HPDE6-E6E7 (cell line): ENCODE data around the gene FAM53B.

Source experiments
- DNase-seq: peaks from one replicate; pipeline ENCODE4 v3.0.0; 2011; ENCODE audit warnings: missing footprints; ENCODE audit errors: extremely low spot score

Gene FAM53B

DNA sequence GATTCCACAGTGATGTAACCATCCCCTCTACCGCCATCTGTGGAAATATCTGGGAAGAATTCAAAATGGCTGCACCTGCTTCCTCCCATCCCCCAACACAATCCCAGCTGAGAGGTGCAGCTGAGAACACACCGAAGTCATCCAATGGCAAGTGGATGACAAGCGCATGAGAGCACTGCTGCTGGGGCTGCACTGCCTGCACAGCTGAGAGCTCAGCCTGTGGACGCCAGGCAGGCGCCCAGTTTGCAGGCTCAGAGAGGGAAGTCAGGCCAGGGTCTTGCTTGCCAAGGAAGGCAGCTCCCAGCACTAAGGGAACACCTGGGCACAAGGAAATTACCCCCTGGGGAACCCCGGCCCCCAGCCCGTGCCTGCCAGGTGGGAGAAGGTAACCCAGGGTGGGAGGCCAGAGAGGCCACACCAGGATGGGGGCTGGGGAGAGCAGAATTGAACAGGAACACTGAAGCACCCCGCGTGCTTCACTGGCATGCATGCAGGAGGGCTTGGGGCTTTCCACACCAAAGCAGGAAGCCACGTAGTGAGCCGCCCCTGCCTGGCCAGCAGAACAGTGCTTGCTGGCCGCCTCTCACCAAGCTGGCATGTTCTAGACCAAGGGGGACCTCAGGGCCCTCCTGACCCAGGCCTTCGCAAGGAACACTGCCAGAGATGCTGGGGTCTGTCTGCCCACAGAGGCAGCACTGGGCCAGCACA is 46.2 kb downstream of the FAM53B start:
- DNase-seq, result no peak

DNA sequence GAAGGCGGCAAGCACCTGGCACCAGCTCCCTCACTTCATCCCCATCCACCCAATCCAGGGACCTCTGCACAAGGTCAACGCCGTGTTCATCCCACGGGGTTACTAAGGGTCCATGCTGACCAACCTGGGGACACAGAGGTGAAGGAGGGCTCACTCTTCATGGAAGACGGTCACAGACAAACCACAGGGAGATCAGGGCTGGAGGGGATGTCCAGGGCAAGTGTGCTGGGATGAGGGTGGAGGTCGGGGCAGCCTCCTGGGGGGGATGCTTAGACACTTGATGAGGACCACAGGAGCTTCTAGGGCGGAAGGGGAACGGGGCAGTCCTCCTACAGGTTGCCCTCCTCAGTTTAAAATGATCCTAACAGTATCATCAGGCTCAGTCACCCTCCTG is 46.7 kb downstream of the FAM53B start:
- no peak for DNase-seq

DNA sequence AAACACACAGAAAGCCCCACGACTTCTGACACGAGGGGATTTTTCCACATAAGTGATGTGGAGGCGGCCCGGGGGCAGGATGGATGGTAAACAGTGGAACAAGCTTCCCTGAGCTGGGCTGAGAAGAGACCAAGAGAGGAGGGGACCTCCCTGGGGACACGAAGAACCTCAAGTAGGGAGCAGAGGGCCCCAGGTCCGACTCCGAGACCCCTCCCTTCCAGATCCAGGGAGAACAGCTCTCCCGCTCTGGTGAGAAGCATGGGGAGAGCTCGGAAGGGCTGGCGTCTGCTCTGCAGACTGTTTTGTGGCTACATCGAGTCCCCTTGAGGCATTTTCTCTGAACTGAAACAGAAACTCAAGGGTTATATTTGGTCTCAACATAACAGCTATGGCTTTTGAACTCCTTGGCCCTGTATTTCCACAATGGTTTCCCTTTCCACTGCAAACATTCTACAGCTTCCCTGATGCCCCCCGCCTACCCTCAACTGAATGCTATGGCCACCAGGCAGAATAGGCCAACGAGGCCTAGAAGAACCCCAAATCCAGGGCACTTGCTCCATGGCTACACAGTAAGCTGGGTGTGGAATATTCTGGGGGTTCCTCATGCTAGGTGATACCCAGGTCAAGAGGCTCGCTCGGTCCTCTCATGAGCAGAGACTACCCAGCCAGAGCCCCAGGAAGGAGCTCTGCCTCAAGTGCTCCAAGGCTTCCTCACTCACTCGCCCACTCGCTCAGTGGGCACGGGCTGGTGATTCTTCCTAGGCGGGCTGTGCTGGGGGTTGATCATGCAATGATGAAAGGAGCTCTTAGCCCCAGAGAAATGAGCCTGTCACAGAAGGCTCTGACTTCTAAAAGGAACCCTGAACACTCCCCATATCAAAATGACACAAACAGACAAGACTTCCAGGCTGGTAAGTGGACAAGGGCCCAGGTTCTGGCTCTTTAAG is 47.5 kb downstream of the FAM53B start:
- DNase-seq, result no peak

DNA sequence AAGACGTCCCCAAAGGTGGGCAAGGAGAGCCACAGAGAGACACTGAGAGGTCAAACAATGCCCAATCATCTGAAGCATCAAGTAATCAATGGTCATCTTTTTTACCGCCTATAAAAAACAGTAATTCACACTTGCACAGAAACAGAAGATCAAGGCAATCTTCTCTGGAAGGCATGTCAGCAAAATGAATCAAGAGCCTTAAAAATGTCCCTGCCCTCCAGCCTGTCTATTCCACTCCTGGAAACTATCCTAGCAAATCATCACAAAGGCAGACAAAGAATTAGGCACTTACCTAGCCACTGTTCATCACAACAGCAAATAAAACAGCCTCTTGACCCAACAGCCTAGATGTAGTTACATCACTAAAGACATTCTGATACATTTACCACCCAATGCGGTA is 48.9 kb downstream of the FAM53B start:
- DNase-seq, result no peak

DNA sequence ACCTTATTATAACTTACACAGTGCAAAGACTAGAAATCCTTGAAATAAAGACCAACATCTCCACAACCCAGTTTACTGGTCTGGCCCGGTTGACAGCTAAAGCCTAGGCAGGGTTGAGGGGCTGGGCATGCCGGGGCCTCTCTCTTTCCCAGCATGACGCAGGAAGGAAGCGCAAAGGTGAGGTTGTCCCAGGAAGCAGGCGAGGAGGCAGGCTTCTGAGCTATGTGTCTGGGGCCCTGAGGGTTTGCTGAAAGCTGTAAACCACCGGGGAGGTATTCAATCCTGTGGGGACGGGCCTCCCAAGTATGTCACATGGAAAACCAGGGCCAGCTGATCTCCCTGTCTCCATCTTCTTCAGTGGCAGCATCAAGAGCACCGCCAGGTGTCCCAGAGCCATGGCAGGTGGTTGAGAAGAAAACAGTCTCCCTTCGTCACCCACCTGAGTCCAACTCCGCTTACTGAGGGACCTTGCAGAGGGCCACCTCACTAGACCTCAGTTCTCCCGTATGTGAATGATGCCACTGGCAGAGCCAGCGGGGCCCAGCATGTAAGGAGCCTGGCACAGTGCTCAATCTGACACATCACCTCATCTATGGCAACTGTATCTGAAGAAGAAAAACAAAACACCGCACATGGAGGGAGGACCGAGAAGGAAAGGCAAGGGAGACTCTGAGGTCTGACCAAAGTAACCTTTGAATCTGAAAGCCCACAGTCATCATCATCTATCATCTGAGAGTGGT is 49.5 kb downstream of the FAM53B start:
- DNase-seq, result no peak

DNA sequence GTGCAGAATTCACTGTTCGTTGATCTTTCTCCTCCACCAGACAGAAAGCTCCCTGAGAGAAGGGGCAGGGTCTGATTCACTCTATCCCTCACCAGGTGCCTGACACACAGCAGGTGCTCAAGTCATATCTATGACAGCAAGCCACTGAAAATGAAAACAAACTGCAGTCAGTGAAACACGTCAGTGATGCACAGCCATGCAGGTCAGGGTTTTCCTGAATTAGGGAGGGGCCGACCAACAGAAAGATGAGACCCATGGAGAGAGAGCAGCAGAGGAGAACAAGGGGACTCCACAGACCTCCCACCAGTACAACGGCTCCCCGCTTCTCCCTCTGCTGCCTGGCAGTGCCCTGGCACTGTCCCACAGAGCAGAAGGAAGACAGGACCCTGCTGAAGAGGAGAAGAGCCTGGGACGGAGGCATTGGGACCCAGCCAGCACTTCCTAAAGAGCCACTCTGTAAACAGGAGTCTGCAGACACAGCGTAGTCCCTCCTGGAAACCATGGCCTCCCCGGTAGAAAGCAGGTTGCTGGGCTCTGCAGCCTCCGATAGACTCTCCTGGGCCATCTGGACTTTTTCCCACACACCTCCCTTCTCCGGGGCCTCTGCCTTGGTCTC is 50.3 kb downstream of the FAM53B start:
- DNase-seq, result no peak

DNA sequence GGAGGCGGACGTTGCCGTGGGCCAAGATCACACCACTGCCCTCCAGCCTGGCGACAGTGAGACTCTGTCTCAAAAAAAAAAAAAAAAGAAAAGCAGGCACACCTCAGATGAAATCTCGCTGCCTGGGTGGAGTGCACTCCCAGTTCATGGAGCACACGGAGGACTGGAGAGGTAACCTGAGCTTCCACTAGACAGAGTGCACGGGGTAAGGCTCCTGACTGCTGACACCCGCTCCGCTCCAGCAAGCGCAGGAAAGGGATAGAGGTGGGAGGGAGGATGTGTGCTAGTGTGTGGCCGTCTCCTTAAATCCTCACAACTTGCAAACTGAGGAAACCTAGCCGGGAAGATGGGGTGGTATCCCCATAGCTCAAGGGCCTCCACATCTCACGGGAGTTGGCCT is 50.8 kb downstream of the FAM53B start:
- no peak for DNase-seq

DNA sequence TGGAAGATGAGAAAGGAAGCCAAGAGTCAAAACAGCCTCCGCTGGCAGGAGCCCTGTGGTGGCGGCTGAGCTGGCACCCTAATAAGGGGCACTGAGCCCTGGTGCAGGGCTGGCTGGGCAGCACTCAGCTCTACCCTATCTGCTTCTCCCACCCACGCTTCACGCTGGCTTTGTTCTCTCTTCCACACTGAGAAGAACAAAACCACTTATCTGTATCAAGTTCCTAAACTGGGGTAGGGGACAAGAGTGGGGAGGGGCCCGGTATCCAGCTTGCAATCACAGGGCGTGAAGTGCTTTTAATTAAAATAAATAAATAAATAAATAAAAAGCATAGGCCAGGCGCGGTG is 52.1 kb downstream of the FAM53B start:
- no peak for DNase-seq

DNA sequence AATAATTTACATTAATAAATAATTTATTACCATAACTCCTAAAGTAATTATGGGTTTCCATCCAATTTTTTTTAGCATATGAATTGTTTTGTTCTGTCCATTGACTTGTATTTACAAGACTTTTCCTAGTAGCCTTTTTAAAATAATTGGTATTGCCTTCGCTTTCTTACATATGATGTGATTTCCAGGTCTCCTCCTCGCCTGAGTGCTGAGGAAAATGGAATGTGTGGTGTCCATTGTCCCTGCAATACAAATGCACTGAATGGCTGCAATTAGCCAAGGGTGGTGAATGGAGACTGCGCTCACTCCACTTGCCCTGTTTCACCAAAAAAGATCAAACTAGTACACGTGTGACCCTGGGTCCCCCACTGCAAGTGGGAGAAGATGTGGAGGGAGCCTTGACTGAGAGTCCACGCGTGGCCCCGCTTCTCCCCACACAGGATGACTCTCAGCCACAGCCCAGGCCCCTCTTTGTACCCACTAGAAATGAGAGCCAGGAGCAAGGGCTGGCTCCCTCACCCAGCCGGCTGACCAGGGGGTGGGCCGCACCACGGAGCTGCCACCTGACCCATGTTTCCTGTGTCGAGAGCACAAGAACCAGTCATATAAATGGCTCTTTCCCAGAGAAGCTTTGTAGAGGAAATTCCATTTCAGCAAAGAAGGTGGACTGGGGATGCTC is 52.6 kb downstream of the FAM53B start:
- no peak for DNase-seq

DNA sequence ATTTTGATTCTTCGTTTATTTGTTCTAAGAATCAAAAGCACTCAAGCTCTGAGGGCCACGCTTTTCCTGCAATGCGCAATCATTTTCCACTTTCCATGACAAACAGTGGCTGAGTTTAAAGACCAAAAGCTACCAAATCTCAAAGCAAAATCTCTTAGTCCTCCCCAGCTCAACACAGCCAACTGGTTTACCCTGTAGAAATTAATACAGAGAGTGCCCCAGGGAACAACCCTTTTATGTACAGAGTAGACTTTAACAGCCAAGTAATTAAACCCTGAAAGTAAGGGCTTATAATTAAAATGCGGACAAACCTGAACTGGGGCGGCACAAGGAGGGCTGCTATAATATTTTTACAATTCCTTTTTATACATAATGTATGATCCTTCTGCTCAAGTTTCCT is 53.2 kb downstream of the FAM53B start:
- DNase-seq, result no peak

DNA sequence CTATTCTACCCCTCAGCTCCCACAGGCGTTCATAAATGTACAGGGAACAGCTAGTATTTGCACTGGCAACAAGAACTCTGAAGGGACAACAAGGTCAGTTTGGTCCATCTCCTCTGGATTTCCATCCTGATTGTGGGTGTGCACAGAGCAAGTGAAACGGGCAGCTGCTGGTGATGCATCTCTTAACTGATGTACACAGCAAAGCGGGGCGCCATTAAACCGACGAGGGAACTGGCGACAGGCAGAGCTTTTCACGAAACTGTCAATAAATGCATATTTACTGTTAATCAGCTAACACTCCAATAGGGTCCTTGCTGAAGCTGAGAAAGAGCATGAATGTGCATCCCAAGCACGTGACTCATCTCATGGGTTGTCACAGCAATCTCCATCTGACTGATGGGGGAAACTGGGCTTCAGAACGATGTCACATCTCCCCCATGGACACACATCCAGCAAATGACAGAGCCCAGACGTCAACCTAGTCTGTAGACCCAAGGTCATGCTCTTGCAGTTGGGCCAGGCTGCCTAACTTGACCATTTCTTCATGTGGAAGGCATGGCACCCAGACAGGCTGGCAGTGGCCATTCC is 54.2 kb downstream of the FAM53B start:
- no peak for DNase-seq

DNA sequence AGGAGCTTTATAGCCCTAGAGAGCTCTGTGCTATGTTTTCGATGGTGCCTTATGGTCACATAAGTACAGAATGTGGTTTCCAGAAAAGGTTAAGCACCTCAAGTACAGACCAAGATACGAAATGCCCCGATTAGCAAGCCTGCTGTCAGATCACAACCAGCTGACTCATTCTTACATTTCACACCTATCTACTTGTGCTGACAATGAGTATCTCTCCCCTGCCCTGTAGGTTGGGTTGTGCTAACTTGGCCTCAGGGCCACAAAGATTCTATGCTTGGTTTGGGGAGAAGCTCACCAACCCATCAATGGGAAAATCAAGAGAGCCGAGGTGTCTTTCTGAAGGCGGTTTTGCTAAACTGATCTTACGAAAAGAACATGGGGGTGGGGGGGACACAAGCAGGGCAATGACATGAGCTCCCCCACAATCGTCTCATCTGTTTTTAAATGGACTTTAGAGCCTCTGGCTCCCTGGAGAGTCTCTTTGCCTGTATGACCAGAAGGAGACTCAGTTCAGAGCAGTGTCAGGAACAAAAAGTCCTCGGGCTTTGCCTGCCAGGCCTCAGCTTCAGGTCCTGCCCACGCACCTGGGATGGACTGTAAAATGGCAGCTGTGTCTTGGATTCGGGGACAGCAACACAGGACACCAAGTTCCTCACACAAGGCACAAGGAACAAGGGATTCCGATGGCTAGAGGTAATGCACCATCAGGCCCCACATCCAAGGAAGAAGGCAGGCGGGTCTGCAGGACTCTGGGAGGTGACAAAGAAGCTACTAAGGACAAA is 55.1 kb downstream of the FAM53B start:
- DNase-seq, result peak; percentile 53

DNA sequence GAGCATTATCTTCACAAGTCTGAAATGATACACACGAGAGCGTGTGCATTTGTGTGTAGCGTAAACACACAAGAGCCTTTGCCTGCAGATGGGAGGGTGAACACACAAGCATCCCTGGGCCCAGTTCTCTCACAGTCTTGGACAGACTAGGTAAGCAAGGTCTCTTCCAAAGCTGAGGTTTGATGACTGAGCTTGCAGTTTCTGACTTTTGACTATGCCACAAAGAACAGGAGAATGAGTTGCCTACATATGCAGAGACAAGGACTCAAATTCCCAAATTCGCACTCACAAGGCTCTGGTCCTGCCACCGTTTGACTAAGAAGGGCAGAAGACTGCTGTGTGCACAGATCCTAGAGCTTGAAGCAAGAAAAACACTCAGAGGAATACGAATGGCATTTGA is 55.8 kb downstream of the FAM53B start:
- no peak for DNase-seq

DNA sequence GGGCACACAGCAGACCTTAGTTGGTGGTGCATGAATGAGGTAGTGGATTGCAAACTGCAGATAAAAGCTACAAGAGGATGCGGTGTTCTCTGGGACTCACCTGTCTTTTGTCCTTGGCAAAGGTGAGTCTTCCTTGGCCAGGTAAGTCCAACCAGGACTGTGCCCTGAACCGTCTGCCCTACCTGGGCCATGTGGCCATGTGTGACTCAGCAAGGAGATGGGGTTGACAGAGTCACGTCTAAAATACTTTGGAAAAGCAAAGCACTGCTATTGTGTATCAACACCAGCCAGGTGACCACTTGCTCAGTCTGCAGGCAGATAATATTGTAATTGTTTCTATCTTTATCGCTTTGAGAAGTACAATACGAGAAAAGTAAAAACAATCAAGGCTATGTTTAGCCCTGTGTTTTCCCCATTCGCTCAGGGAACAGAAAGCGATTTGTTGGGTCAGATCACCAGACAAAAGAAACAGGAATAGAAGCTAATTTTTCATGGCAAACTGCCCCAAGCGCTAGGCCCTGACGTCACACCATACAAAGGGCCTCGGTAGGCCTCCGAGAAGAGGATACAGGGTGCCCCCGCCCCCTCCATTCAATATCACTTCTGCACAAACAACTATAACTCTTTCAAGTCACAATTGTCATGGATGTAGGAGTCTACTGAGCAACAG is 57.3 kb downstream of the FAM53B start:
- no peak for DNase-seq

DNA sequence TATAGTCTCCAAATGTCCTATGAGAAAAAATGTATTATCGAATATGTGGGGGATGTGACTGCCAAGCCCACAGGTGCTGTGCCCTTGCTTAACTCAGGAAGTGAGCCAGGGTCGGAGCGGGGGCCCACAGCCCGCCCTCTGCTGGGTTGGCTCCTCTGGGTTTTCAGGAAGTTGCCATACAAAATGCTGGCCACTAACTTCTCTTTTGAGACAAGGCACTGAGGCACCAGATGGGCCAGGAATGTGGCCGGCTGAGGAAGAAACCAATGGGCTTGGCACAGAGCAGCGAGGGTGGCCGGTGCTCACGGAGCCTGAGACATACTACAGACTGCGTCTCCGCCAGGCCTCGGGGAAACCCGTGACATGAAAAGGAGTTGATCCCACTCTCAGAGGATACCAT is 58.9 kb downstream of the FAM53B start:
- DNase-seq, result no peak

DNA sequence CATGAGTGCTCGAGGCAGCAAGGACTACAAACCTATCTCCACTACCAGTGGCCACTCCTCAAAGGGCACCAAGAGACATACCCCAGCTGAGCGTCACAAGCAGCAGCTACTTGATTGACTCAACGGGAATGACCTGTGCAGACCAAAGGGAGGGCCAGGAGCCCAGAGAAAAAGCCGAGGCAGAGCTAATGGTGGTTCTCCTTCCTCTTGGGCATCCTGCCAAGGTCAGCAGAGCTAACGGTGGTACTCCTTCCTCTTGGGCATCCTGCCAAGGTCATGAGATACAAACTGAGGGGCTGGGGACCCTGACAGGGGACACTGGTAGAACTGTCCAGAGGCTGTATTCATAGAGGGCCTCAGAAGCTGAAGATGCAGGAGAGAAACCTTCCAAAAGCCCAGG is 60.4 kb downstream of the FAM53B start:
- no peak for DNase-seq

DNA sequence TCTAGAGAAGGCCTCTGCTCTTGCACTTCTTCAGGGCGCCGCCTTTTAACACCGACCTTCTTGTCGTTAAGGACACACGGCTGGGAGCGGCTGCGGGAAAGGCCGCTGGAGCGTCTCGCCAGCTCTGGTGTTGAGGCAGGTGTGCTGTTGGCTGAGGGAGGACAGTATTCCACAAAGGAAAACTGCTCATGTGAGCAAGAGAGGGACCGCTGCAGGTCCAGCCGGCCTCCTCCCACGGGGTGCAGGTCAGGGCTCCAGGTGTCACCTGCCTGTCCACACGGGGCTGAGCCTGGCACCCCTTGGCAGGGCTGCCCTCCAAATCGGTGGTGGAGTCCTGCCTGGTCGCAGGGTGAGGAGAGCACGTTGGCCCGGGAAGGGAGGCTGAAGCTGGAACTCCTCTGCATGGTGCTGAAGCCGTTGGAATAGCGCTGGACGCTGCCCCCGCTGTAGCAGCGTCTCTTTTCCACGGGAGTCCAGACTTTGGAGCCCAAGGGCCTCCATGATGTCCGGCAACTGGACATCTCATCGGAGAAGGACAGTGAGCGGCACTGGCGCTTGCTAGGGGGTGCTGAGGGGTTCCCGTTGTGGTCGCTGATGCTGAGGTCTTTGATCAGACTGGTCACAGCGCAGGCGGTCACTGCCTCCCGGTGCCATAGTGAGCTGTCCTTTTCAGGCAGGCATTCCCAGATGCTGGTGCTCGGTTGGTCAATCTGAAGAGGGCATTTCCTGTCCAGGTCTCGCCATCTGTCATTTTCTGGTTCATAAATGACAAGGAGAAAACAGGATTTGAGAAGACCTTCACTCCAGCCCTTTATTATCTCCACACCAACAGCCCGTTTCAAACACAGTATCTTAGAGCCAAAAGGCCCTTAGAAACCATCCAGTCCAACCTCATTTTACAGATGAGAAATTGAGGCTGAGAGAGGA is 62.3 kb downstream of the FAM53B start:
- no peak for DNase-seq

DNA sequence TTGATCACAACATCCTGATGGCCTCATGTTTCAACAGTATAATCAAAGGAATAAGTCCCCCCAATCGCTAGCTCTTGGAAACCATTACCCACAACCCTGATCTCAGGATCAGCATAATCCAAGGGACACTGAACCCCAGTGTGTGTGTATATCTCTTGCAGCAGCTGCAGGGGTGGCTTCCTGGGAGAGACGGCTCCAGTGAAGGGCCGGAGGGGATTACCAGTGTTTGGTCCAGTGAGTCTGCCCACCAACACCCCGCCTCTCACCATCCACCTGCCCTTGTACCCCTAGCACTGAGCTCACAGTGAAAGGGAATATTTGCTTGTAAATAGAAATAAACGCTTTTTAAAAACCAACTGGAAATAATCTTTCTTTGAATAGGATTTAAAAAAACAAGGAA is 63.1 kb downstream of the FAM53B start:
- no peak for DNase-seq

DNA sequence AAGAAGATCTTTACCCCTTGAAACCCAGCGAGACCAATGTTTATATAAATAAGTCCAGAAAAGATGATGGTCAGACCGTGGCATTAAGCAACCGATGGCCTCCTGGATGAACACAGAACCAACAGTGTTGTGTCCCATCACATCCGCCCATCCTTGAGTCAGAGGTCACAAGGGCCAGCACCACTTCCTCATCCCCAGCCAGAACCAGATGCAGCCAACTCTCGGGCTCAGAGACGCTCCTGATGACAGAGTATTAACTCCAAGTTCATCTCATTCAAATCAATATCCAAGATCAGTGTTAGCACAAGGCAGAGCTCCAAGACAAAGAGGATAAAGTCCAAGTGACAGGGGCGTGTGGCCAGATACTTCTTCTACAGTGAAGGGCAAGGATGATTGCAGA is 63.5 kb downstream of the FAM53B start:
- no peak for DNase-seq
